ENCODE results near the gene TRIM56.
"Not testable (repeated sequence)": the region's sequence is repeated elsewhere in the genome, so short reads cannot be mapped to it uniquely, and the experiment has no call there.

The TRIM56 gene

GRCh38 chr7:101102026-101102425 lies 16.7 kb downstream of the TRIM56 start:
- no peak overlapping the region for H3K9ac ChIP-seq (ENCODE audit: low read length)
- no peaks in the 10 kb centered on the region for H3K79me2 ChIP-seq (ENCODE audit: low read length)
- TF ChIP-seq CTCF (IDR thresholded peaks at IDR 0.05; ENCODE audit: low read depth, low read length) = no peak
- TF ChIP-seq EZH2phosphoT487 (IDR thresholded peaks at IDR 0.05; ENCODE audit: low read depth) = no peak
- H3K4me1 ChIP-seq (ENCODE audit: low read length) = no peaks in the 10 kb centered on the region
- no peaks in the 10 kb centered on the region for H3K9me3 ChIP-seq (ENCODE audit: insufficient read depth, low read length)
- H4K20me1 ChIP-seq (ENCODE audit: insufficient read depth, low read length) = no peaks in the 10 kb centered on the region
- no peak overlapping the region for H2AFZ ChIP-seq (ENCODE audit: low read depth, low read length)
- H3K27me3 ChIP-seq (ENCODE audit: low read depth, low read length) = no peaks in the 10 kb centered on the region
- no peak overlapping the region for H3K27ac ChIP-seq (ENCODE audit: low read length)
- H3K4me3 ChIP-seq (ENCODE audit: low read length) = no peak overlapping the region
- no peak overlapping the region for H3K4me2 ChIP-seq (ENCODE audit: low read length)
- H3K36me3 ChIP-seq (replicated peaks; ENCODE audit: low read depth, low read length) = no peaks in the 10 kb centered on the region

- not testable (repeated sequence) for H3K9ac ChIP-seq (ENCODE audit: low read length); H3K9me3 ChIP-seq (ENCODE audit: insufficient read depth, low read length); H3K4me1 ChIP-seq (ENCODE audit: low read length); H2AFZ ChIP-seq (ENCODE audit: low read depth, low read length); H3K79me2 ChIP-seq (ENCODE audit: low read length); H4K20me1 ChIP-seq (ENCODE audit: insufficient read depth, low read length); H3K4me2 ChIP-seq (ENCODE audit: low read length); H3K27me3 ChIP-seq (ENCODE audit: low read depth, low read length); H3K4me3 ChIP-seq (ENCODE audit: low read length); H3K27ac ChIP-seq (ENCODE audit: low read length); H3K36me3 ChIP-seq (replicated peaks; ENCODE audit: low read depth, low read length)
These were observed 18.4 kb downstream of the TRIM56 start for GRCh38 chr7:101103701-101104100.

- Histone ChIP-seq H3K9ac (ENCODE audit: low read length) (no peak overlapping the region), H3K79me2 (ENCODE audit: low read length) (no peaks in the 10 kb centered on the region)
These were observed 19.0 kb downstream of the TRIM56 start for GRCh38 chr7:101104193-101104713.

DNA sequence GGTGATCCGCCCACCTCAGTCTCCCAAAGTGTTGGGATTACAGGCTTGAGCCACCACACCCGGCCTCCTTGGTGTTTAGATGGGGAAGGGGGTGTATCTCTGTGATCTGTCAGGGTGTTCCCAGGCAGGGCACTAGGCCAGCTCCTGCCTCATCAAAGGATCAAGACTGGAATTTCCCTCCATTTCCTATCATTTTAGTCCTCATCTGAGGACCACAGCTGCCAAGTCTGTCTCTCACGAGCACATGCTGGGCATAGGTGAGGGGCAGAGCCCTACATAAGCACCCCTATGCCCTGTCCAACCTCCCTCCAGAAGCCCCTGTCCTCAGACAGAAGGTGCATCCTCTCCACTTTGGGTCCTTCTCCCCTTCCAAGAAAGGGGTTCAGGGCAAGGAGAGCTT lies 19.5 kb downstream of the TRIM56 start:
- Histone ChIP-seq H3K27ac (ENCODE audit: low read length) (no peak overlapping the region), H3K4me3 (ENCODE audit: low read length) (no peak overlapping the region), H3K4me1 (ENCODE audit: low read length) (no peaks in the 10 kb centered on the region)

More at GRCh38 chr7:101104193-101104713, 19.0 kb downstream of the TRIM56 start:
- Histone ChIP-seq H3K4me1 (ENCODE audit: low read length) (no peaks in the 10 kb centered on the region), H3K4me3 (ENCODE audit: low read length) (no peak overlapping the region), H2AFZ (ENCODE audit: low read depth, low read length) (no peak overlapping the region), H3K27ac (ENCODE audit: low read length) (no peak overlapping the region), H3K9me3 (ENCODE audit: insufficient read depth, low read length) (no peaks in the 10 kb centered on the region), H3K4me2 (ENCODE audit: low read length) (no peak overlapping the region), H4K20me1 (ENCODE audit: insufficient read depth, low read length) (no peaks in the 10 kb centered on the region), H3K36me3 (replicated peaks; ENCODE audit: low read depth, low read length) (no peaks in the 10 kb centered on the region), H3K27me3 (ENCODE audit: low read depth, low read length) (0 out of 2 replicates have a peak, but pooled peaks cover 5% of the 10 kb centered on the region)
- TF ChIP-seq EZH2phosphoT487 (IDR thresholded peaks at IDR 0.05; ENCODE audit: low read depth) (no peak), CTCF (IDR thresholded peaks at IDR 0.05; ENCODE audit: low read depth, low read length) (no peak)

DNA sequence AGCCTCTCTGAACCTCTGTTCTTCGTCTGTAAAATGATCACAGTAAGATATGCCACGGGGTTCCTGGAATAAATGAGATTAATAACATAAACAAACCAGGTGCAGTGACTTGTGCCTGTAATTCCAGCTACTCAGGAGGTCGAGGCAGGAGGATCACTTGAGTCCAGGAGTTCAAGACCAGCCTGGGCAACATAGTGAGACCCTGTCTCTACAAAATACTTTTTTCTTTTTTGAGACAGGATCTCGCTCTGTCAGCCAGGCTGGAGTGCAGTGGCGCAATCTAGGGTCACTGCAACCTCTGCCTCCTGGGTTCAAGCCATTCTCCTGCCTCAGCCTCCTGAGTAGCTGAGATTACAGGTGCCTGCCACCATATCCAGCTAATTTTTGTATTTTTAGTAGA lies 20.0 kb downstream of the TRIM56 start:
- H2AFZ ChIP-seq (ENCODE audit: low read depth, low read length); H3K9me3 ChIP-seq (ENCODE audit: insufficient read depth, low read length); H3K79me2 ChIP-seq (ENCODE audit: low read length); H3K27ac ChIP-seq (ENCODE audit: low read length); H3K27me3 ChIP-seq (ENCODE audit: low read depth, low read length); H4K20me1 ChIP-seq (ENCODE audit: insufficient read depth, low read length); H3K4me2 ChIP-seq (ENCODE audit: low read length); H3K4me1 ChIP-seq (ENCODE audit: low read length); H3K4me3 ChIP-seq (ENCODE audit: low read length); H3K9ac ChIP-seq (ENCODE audit: low read length); H3K36me3 ChIP-seq (replicated peaks; ENCODE audit: low read depth, low read length): not testable (repeated sequence)

More for the DNA sequence above, 19.5 kb downstream of the TRIM56 start:
- Histone ChIP-seq H3K9me3 (ENCODE audit: insufficient read depth, low read length) (no peaks in the 10 kb centered on the region), H3K9ac (ENCODE audit: low read length) (no peak overlapping the region), H3K36me3 (replicated peaks; ENCODE audit: low read depth, low read length) (no peaks in the 10 kb centered on the region), H3K79me2 (ENCODE audit: low read length) (no peaks in the 10 kb centered on the region), H3K4me2 (ENCODE audit: low read length) (no peak overlapping the region), H2AFZ (ENCODE audit: low read depth, low read length) (no peak overlapping the region), H3K27me3 (ENCODE audit: low read depth, low read length) (0 out of 2 replicates have a peak, but pooled peaks cover 5% of the 10 kb centered on the region), H4K20me1 (ENCODE audit: insufficient read depth, low read length) (no peaks in the 10 kb centered on the region)
- TF ChIP-seq CTCF (IDR thresholded peaks at IDR 0.05; ENCODE audit: low read depth, low read length) (no peak), EZH2phosphoT487 (IDR thresholded peaks at IDR 0.05; ENCODE audit: low read depth) (no peak)

Data from OCI-LY3 (cell line).